T-helper 17 cell (primary cell): ENCODE data around the gene UGT1A4. TPM values are rescaled to one million over a fixed set of nuclear protein-coding genes. Genes with fewer than 3 reads are reported as not detected.
"Not testable (repeated sequence)": the region's sequence is repeated elsewhere in the genome, so short reads cannot be mapped to it uniquely, and the experiment has no call there.

Experiments used
- ATAC-seq: fragments of 150-1000 bp; cut with Tn5 transposase; 2 replicates; pipeline ENCODE4 v1.10.0; 2021; ENCODE audit warnings: mild to moderate bottlenecking, moderate library complexity
- DNase-seq, 3 donors: peaks; one replicate each; pipeline versions ENCODE4 v3.0.0 to v3.0.0-alpha.2; 2020 to 2021
- H3K9me3 ChIP-seq: one replicate; pipeline ENCODE4 v1.7.0; 2013; ENCODE audit warnings: low read length, mild to moderate bottlenecking; ENCODE audit not compliant: control insufficient read depth, poor library complexity, severe bottlenecking
- H3K27ac Mint-ChIP-seq: one replicate; pipeline ENCODE4 v1.8.0; 2022; ENCODE audit warnings: mild to moderate bottlenecking, moderate library complexity, mixed read lengths
- H3K27me3 Mint-ChIP-seq: one replicate; pipeline ENCODE4 v1.8.0; 2022; ENCODE audit warnings: mixed read lengths
- H3K36me3 Mint-ChIP-seq: one replicate; pipeline ENCODE4 v1.8.0; 2022; ENCODE audit warnings: low read depth, mixed read lengths
- H3K4me1 Mint-ChIP-seq: one replicate; pipeline ENCODE4 v1.8.0; 2022; ENCODE audit warnings: mild to moderate bottlenecking, mixed read lengths
- H3K4me3 Mint-ChIP-seq: one replicate; pipeline ENCODE4 v1.8.0; 2022; ENCODE audit warnings: mild to moderate bottlenecking, moderate library complexity, mixed read lengths
- total RNA-seq, 4 donors: library from RNA in 2 of 4; stranded (reverse) in 2 of 4; gene quantifications; one replicate each; pipeline ENCODE4 v1.2.3 and lab custom pipeline; 2022 to 2026

The UGT1A4 gene
- total RNA-seq, 2 donors from 2014 or later: not detected

DNA sequence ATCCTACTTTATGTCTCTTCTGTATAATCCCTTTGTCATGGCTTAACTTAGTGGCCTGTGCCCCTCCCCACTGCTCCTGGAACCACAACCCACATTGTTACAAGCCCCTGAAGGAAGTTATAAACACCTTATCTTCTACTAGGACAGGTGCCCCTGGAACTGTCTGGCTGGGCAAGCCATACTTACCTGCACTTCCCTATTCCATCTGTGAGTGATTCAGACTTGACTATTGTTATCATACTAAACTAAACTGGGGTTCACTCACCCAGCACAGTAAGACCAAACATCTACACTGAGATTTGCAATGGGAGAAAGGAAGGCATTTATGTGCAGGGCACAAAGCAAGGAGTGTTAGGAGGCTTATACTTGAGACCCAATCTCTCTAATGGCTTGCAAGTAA lies 29.5 kb upstream of the UGT1A4 start:
- no peaks in the 10 kb centered on the region for H3K9me3 ChIP-seq
- Mint-ChIP-seq H3K4me1 (no peaks in the 10 kb centered on the region), H3K36me3 (peaks cover 3% of the 10 kb centered on the region), H3K4me3 (no peak overlapping the region), H3K27ac (no peak overlapping the region), H3K27me3 (peaks cover 53% of the 10 kb centered on the region)
- ATAC-seq: no peak
- no peak for DNase-seq

DNA sequence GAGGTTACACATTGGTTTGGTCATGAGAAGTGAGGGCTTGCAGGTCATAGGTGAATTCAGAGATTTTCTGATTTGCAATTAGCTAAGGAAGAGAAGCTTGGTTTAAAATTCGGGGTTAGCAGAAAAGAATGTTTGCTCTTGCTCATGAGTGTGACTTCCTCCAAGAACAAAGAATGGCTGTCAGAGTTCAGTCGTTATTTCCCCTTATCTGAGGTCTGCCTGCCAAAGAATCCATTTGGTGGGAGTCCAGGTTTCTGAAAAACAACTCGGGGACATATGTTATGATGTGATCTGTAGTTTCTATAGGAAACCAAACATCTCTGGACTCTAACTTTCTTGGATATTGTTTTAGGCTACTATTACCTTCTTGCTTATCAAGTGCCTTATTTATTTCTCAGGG lies 29.0 kb upstream of the UGT1A4 start:
- no peak for ATAC-seq
- DNase-seq: no peak

DNA sequence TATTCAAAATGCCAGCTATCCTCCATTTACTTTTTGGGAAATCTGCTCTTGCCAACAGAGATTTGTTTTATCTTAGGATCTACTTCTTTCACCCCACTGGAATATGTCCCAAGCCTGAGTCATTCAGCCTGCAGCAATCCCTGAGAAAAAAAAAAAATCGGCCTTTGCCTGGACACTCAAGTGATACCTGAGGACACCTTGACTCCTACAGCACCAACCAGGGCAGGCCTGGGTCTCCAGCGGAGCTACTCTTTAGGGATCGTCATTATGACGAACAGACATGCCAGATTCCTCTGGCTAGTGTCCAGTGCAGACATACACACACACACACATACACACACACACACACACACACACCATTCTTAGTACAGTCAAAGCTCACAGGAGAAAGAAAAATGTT lies 28.1 kb upstream of the UGT1A4 start:
- H3K27me3 Mint-ChIP-seq: peaks cover 52% of the 10 kb centered on the region
- no peak overlapping the region for H3K27ac Mint-ChIP-seq
- no peaks in the 10 kb centered on the region for H3K4me1 Mint-ChIP-seq
- peaks cover 3% of the 10 kb centered on the region for H3K36me3 Mint-ChIP-seq
- no peak for DNase-seq
- ATAC-seq: no peak
- no peak overlapping the region for H3K4me3 Mint-ChIP-seq
- no peaks in the 10 kb centered on the region for H3K9me3 ChIP-seq

More for the DNA sequence above, 29.0 kb upstream of the UGT1A4 start:
- Mint-ChIP-seq H3K4me1 (no peaks in the 10 kb centered on the region), H3K27ac (no peak overlapping the region), H3K4me3 (no peak overlapping the region), H3K27me3 (peaks cover 52% of the 10 kb centered on the region), H3K36me3 (peaks cover 3% of the 10 kb centered on the region)
- H3K9me3 ChIP-seq: no peaks in the 10 kb centered on the region

DNA sequence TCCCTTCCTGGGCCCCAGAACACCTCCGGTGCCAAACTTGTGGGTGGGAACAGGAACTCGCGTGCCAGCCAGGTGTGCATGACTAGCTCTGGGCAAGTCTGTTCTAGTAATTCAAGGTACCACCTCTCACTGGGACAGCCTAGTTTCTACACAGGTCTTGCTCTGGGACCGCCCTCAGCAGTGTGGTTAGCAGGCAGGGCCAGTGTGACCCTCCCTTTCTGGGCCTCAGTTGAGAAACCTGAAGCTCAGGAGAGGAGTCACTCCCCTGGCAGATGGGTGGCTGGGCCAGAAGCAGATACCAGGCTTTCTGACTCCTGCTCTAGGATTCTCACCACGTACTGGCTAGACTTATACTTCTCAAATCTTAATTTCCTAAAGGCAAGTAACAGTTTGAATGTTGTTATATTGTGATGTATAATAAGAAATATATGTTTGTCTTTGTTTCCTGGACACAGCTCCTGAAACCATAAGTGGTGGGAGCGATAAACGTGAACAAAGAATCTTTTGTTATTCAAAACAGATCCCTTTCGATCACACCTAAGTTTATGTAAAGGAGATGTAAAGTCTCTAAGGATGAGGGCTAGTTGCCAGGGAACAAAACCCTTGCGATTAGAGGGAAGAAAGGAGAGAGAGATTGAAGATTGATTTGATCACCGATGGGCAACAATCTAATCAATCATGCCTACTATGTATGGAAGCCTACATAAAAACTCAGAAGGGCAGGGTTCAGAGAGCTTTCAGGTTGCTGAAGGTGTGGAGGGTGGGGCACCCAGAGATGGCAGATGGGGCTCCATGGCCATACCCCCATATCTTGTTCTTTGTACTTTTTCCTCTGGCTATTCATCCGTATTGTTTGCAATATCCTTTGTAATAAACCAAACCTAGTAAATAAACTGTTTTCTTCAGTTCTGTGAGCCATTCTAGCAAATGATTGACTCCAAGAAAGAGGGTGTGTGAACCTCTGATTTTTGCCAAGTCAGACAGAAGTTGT lies 26.8 kb upstream of the UGT1A4 start:
- Mint-ChIP-seq H3K27me3 (peaks cover 53% of the 10 kb centered on the region), H3K27ac (no peak overlapping the region), H3K4me1 (no peaks in the 10 kb centered on the region), H3K36me3 (peaks cover under 1% of the 10 kb centered on the region), H3K4me3 (no peak overlapping the region)
- H3K9me3 ChIP-seq: no peaks in the 10 kb centered on the region
- DNase-seq (no peak), ATAC-seq (no peak)

DNA sequence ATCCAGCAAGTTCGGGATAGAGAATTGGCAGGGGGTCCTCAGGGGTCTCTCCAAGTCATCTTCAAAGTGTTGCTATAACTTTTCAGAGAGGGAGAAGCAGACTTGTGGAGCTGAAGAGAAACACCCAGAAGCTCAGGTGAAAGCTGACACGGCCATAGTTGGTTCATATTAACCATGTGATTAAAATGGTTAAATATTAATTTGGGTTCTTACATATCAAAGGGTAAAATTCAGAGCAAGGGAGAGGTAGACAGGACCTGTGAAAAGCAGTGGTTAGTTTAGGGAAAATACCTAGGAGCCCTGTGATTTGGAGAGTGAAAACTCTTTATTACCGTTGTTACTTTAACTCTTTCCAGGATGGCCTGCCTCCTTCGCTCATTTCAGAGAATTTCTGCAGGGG lies 25.9 kb upstream of the UGT1A4 start, which contains the start of gene UGT1A6:
UGT1A6 (plus strand) TSS at position 243 of the 400 bp plus-strand sequence; CDS start at position 358, 115 bp downstream.
- Mint-ChIP-seq H3K27me3 (peaks cover 59% of the 10 kb centered on the region), H3K4me3 (no peak within 1 kb of the TSS), H3K27ac (no peak within 1 kb of the TSS), H3K4me1 (no peaks in the 10 kb centered on the region), H3K36me3 (peaks cover 5% of the 10 kb centered on the region)
- H3K9me3 ChIP-seq: no peaks in the 10 kb centered on the region
- DNase-seq (no peak), ATAC-seq (no peak)

- H3K9me3 ChIP-seq: no peaks in the 10 kb centered on the region
- DNase-seq (no peak), ATAC-seq (no peak)
- no peaks in the 10 kb centered on the region for H3K4me1 Mint-ChIP-seq
- no peak overlapping the region for H3K27ac Mint-ChIP-seq
- no peak overlapping the region for H3K4me3 Mint-ChIP-seq
- peaks cover 5% of the 10 kb centered on the region for H3K36me3 Mint-ChIP-seq
- peaks cover 54% of the 10 kb centered on the region for H3K27me3 Mint-ChIP-seq
Observed at GRCh38 chr2:233693963-233694362, 24.6 kb upstream of the UGT1A4 start.

DNA sequence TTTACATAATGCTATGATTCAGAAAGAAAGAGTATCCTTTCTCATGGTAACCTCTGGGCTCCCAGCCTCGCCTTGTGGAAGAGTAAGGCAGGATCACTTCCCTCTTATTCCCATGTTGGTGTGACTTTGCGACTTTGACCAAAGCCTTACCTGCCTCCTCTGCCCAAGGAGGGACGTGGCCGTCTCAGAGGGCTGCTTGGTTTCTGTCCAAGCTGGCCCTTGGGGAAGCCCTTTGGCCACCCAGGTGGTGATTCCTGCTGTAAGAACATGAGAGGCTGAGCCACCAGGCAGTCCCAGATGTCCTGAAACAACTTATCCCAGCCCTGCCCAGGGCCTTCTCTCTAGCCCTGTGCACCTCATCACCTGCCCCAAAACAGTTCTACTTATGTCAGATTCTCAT lies 19.8 kb upstream of the UGT1A4 start:
- peaks cover 48% of the 10 kb centered on the region for H3K27me3 Mint-ChIP-seq
- H3K36me3 Mint-ChIP-seq: peaks cover 5% of the 10 kb centered on the region
- H3K4me3 Mint-ChIP-seq: no peak overlapping the region
- no peak overlapping the region for H3K27ac Mint-ChIP-seq
- H3K9me3 ChIP-seq: no peaks in the 10 kb centered on the region
- no peaks in the 10 kb centered on the region for H3K4me1 Mint-ChIP-seq
- ATAC-seq: no peak
- DNase-seq: no peak

DNA sequence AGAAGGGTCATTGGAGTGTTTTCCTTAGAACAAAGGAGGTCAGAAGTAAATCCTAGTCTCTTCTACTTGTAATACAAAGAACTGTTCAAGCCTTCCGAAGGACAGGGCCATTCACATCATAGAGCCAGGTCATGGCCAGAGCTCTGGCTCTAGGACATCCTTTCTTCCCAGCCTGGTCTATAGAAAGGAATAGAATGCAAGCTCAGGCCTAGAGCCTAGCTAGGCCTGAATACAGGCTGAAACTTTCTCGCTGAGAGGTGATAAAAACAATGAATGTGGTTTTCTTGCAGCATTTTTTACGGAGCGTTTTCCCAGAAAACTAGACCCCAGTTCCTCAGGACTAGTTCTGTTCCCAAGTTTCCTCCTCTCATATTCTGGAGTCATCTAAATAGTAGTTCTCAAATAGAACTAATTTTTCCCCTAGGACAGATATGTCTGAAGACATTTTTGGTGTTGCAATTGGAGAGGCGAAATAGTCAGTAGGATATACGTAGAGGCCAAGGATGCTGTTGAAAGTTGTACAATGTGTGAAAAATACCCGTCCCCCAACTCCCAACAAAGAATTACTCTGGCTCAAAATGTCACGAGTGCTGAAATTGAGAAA lies 19.0 kb upstream of the UGT1A4 start:
- Mint-ChIP-seq H3K36me3 (peaks cover 8% of the 10 kb centered on the region), H3K27ac (no peak overlapping the region), H3K4me1 (no peaks in the 10 kb centered on the region), H3K27me3 (peaks cover 45% of the 10 kb centered on the region), H3K4me3 (no peak overlapping the region)
- no peaks in the 10 kb centered on the region for H3K9me3 ChIP-seq
- DNase-seq (no peak), ATAC-seq (no peak)

GRCh38 chr2:233700028-233700635 lies 18.4 kb upstream of the UGT1A4 start:
- H3K27me3 Mint-ChIP-seq: peaks cover 45% of the 10 kb centered on the region
- ATAC-seq: no peak
- H3K4me3 Mint-ChIP-seq: no peak overlapping the region
- H3K9me3 ChIP-seq: no peaks in the 10 kb centered on the region
- H3K27ac Mint-ChIP-seq: no peak overlapping the region
- no peaks in the 10 kb centered on the region for H3K4me1 Mint-ChIP-seq
- DNase-seq: no peak
- H3K36me3 Mint-ChIP-seq: peaks cover 8% of the 10 kb centered on the region

GRCh38 chr2:233700842-233701241 lies 17.7 kb upstream of the UGT1A4 start:
- not testable (repeated sequence) for H3K4me1 Mint-ChIP-seq, H3K9me3 ChIP-seq, H3K4me3 Mint-ChIP-seq, H3K27ac Mint-ChIP-seq, ATAC-seq, H3K36me3 Mint-ChIP-seq, DNase-seq
- H3K27me3 Mint-ChIP-seq: peaks cover 50% of the 10 kb centered on the region

DNA sequence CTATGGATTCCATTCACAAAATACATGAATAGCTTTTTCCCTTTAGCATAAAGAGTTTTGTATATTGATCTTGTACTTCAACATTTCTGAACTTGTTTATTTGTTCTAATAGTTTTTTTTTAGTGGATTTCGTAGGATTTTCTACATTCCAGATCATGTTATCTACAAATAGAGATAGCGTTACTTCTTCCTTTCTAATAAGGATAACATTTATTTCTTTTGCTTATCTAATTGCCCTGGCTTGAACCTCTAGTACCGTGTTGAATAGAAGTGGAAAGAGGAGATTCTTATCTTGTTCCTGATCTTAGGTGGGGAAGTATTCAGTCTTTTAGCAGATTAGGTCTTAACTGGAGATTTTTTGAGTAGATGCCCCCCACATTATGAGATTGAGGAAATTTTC lies 16.3 kb upstream of the UGT1A4 start:
- Mint-ChIP-seq H3K36me3 (peaks cover 6% of the 10 kb centered on the region), H3K27me3 (peaks cover 42% of the 10 kb centered on the region), H3K4me3 (no peak overlapping the region), H3K27ac (no peak overlapping the region), H3K4me1 (no peaks in the 10 kb centered on the region)
- no peak for ATAC-seq
- H3K9me3 ChIP-seq: no peaks in the 10 kb centered on the region
- no peak for DNase-seq

DNA sequence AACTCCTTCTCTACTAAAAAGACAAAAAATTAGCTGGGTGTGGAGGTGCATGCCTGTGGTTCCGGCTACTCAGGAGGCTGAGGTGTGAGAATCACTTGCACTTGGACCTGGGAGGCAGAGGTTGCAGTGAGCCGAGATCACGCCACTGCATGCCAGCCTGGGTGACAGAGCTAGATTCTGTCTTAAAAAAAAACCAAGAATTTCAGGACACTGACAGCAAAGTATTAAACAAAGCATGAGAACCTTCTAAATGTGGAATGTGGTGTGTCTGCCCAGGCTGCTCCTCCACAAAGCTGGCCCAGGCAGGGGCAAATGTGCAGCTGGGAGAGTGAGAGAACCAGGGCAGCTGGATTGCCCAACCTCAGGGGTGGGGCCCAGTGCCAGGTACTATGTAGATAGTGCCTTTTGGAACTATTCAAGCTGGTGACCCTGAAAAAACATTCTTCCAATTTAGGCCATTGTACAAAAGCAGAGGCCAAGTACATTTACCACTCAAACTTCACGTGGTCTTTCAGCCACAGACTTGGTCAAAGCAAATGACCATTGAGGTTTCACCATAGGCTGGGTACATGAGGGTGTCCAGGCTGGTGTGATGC lies 12.5 kb upstream of the UGT1A4 start:
- H3K4me3 Mint-ChIP-seq: no peak overlapping the region
- H3K27ac Mint-ChIP-seq: no peak overlapping the region
- ATAC-seq (no peak), DNase-seq (no peak)
- peaks cover 56% of the 10 kb centered on the region for H3K27me3 Mint-ChIP-seq
- H3K36me3 Mint-ChIP-seq: peaks cover 6% of the 10 kb centered on the region
- H3K4me1 Mint-ChIP-seq: no peaks in the 10 kb centered on the region
- no peaks in the 10 kb centered on the region for H3K9me3 ChIP-seq

GRCh38 chr2:233706720-233707119 lies 11.8 kb upstream of the UGT1A4 start:
- DNase-seq (no peak), ATAC-seq (no peak)
- Mint-ChIP-seq H3K27ac (no peak overlapping the region), H3K4me1 (peaks cover 3% of the 10 kb centered on the region), H3K4me3 (no peak overlapping the region), H3K27me3 (peaks cover 56% of the 10 kb centered on the region), H3K36me3 (peaks cover 6% of the 10 kb centered on the region)
- H3K9me3 ChIP-seq: no peaks in the 10 kb centered on the region
